IPS-NIHi7 (cell line): ENCODE measurements around the gene GTSE1.
A peak's percentile ranks its signal among the peaks of the same experiment; 100 is the strongest.

Source experiments
- DNase-seq: peaks from one replicate; pipeline ENCODE4 v3.0.0; 2012; ENCODE audit warnings: mixed read lengths; ENCODE audit errors: extremely low spot score

GTSE1 gene

DNA sequence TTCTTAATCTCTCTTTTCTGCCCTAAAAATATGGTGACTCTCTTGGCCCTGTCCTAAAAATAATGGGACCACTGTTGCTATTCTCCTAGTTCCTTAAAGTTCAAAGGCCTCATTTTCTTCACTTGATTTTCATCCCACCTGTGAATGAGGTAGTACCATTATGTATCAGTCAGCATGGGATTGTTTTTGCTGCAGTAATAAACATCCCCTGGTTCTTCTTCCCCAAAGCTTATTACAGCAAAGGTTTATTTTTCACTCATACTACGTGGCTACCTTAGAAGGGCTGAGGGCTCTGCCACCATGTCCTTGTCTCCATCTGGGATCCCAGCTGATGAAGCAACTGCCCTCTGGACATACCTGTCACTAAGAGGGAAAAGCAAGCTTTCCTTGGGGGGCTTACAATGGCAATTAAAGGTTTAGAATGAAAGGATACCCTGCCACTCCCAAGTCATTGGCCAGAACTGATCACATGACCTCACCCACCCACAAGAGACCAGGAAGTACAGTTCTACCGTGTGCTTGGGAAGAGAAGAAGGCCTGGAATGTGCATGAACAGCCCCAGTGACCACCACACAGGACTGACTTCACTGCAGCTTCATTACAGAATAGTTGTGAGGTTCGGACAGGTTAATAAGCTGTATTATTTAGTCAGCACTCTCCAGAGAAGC is 21.1 kb upstream of the GTSE1 start:
- DNase-seq, result no peak

DNA sequence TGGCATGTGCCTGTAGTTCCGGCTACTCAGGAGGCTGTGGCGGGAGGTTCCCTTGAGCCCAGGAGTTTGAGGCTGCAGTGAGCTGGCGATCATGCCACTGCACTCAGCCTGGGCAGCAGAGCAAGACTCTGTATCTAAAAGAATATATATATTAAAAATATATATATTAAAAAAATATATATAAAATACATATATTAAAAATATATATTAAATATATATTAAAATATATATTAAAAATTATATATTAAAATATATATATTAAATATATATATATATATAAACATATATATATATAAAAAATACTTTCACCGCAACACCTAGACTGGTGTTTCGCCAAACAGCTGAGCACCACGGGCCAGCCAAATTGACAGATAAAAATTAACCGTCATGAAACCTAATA is 20.1 kb upstream of the GTSE1 start:
- DNase-seq, result no peak

DNA sequence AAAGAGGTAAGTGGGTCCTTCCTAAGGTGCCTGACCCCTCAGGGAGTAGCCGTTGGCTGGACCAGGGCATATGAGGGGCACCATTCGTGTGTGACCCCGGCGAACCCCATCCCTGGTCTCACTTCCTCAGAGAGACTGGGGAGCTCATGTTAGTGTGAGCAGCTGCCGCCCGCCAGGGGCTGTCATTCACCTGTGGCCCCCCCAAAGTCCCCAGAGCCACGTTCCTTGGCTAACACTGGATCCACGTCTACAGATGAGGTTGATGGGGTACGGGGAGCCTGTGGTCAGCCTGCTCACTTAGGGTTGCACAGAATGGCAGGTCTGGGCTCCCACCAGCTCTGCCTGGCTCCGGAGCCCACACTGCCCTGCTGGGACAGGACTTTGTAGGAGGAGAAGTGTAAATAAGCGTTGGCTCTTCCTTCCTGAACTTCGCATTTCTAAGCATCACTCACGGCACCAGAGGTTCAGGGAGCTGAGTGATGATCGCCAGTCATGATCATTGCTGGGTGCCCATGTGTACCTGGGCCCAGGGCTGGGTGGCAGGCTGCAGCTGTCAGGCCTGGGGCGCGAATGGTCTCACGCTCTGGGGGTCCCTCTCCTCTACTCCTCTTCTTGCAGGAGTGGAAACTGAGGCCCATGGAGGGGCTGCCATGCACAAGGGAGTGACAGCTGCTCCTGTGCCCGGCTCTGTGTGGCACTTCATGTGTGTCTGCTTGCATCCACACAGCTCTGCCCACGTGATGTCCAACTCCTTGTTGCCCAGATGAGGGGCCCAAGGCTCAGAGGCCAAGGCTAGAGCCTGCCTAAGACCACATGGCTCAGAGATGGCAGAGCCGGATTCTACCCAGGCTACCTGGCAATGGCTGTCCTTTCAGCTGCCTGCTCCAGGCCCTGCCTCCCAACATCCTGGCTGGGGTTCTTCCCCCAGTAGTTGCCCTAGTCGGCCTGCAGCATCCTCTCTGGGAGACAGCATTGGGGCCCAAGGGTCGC is 17.7 kb upstream of the GTSE1 start:
- DNase-seq, result no peak

DNA sequence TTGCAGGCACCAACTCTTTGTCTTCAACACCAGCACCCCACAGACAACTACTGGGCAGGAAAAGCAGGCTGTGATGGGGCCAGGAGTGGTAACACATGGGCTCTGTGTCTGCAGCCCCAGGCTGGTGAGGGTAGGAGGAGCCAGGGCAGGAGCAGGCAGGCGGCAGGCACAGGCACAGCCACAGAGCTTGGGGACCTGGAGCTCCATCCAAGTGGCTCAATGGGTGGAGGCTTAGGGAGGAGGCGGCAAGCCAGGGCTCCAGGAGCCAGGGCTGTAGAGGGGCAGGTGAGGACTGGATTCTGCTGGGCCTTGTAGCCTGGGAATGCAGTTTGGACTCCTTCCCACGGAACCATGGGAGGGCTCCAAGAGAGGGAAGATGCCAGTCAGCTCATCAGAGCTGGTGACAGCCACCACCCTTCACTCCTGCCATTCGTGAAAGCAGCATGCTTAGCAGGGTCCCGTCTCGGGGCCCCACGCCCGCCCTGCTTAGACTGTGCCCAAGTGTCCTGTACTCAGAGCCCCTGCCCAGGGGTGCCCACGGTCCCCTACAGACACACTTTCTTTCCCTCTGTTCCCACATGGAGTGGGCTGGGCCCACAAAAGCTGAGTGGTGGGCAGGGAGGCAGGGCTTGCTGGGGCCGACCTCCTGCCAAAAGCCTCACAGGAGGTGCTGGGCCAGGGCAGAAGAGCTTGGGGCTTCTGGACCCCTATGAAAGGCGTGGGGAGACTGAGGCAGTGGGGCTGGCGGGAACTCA is 16.4 kb upstream of the GTSE1 start:
- DNase-seq, result no peak

DNA sequence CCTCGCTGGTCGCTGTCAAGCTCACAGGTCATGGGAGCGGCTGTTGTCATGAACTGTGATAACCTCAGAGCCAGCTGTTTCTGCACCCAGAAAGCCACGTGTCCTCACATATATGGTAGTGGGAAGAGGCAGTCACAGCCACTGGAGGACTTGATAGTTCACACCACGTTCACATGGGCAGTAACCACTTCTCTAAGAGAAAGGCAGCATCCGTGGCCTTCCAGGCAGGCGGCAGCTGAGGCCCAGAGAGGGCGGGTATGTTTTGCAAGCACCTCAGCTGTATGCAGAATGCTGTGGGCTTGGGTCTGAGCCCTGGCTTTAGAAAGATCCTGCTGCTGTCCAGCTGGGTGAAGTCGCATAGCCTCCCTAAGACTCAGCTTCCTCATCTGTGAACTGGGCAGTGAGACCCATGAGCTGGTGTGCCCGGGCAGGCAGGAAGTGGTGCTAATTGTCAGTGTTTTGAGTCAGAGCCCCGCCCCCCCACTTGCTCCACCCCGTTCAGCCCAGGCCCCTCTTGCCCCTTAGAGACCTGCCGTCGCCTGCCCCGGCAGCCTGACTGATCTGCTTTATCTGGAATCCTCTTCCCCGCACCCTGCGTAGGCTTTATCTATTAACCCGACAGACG is 15.6 kb upstream of the GTSE1 start:
- DNase-seq, result peak; percentile 29

DNA sequence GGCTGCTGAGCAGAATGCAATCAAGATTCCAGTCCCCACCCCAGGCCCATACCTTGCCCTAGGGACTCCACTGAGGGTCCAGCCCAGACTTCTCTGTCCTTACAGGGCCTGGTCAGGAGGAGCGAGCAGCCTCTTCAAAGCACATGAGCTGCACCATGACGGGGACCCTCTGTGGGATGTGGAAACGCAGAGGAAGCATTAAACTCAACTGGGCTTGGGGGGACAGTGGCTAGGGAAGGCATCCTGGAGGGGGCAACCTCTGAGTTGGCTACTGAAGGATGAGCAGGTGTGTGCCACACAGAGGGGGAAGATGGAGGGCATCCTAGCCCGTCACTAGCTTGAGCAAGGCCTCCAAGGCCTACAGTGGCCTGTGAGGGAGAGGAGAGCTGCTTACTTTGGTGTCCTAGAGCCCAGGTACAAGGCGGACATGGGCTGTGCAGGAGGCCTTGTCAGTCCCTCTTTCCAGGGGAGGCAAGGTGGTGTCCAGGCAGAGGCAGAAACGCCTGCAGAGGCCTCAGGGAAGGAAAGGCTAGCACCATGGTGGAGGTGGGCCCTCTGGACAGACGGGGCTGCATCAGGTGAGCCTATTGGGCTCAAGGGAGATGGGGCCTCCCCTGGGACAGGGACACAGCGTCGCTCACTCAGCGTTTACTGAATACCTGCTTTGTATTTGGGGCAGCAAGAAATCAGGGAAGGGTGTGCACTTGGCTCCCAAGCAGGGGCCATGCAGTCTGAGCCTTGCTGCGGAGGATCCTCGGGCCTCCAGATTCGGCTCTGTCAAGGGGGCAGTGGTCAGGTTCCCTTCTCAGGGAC is 14.6 kb upstream of the GTSE1 start:
- no peak for DNase-seq

DNA sequence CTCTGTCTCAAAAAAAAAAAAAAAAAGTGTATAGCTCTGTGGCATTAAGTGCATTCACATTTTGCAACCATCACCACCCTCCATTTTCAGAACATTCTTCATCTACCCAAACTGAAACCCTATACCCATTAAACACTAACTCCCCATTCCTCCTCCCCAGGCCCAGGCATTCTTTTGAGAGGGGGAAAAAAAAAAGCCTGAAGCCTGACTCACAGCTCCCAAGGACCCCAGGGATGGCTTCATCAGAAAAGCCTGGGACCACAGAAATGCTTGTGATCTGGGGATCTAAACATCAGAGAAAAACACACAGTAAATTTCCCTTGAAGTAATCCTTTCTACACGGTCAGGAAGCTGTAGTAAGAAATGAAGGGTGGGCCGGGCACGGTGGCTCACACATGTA is 10.7 kb upstream of the GTSE1 start:
- no peak for DNase-seq

DNA sequence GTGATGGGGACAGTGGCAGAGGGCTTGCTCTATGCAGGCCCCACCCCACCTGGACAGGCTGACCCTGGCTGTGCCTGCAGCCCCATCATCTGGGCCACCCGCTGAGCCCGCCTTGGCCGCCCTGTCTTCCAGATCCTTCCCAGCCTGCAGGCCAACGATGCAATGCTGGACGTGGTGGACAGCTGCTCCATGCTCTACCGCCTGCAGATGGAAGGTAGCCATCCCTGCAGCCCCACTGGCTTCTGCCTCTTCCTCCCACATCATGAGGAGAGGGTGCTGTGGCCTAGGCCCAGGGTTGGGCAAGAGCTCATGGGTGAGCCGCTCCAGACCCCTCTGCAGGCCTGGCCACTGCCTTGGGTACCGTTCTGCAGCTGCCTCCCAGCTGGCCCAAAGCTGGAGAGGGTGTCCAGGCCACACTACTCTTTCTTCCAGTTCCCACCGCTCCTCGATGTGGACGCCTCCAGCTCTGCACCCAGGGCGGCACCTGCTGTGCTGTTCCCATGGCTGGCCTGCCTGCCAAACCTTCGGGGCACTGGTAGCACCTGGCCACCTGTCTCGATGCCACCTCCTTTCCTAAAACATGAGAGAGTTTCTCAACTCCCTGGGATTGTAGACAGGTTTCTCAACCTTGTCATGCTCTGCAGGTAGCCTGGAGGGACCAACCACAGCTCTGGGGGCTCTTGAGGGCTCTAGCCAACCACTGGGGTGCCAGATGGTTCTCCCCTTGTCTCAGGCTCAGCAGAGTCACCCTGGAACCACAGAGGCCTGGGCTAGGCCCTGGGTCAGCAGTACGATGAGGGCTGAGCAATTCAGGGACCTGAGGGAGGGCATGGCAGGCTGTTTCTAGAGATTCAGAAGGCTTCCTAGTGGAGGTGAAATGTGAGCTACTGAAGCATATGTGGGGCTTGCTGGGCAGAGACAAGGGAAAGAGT is 9.5 kb upstream of the GTSE1 start:
- no peak for DNase-seq

DNA sequence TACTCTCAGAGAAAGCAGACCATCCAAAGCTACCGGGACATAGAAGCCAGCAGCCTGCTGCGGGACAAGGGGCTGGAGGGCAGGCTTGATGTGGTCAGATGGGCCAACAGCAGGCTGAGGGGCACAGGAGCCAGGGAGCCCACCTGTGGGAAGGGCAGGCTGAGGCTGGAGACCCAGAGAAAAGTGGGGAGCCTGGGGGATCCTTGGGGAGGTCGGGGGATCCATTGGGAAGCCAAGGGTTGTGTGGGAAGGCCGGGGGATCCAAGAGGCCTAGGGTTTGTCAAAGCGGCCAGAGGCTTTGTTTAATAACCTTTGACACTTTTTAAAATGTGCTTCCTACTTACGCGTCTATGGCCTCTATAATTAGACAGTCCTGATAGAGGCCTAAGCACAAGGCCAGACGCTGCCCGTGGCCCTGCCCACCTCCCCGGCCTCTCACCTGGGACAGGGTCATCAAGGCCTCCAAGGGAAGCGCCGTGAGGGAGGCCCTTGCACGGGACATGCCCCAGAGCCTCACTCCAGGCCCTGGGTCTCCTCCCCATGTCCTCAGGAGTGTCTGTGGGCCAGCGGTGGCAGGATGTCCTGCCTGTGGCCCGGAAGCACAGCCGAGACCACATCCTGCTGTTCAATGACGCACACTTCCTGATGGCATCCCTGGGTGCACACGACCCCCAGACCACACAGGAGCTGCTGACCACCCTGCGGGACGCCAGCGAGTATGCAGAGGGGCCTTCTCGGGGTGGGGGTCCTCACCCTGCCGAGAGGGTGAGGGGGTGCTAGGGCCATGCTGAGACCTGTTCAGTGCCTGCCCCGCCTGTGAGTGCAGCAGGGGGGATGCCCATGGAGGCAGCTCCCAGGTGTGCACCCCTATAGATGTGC is 8.6 kb upstream of the GTSE1 start:
- DNase-seq, result no peak

DNA sequence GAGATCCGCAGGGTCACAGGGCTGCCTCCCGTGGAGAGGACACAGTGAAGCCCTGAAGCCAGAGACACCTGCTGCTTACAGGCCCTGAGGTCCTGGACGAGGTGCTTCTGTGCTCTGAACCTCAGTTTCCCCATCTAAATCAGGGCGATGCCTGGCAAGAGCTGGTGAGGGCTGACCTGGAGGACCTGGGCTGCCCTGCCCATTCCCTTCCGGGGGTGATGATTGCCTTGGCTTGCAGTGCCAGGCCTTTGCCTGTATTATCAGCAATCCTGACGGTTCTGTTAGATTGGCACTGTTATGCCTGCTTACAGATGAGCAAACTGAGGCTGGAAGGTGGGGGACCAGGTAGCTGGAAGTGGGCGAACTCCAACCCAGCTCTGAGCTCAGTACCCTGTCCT is 7.8 kb upstream of the GTSE1 start:
- no peak for DNase-seq

DNA sequence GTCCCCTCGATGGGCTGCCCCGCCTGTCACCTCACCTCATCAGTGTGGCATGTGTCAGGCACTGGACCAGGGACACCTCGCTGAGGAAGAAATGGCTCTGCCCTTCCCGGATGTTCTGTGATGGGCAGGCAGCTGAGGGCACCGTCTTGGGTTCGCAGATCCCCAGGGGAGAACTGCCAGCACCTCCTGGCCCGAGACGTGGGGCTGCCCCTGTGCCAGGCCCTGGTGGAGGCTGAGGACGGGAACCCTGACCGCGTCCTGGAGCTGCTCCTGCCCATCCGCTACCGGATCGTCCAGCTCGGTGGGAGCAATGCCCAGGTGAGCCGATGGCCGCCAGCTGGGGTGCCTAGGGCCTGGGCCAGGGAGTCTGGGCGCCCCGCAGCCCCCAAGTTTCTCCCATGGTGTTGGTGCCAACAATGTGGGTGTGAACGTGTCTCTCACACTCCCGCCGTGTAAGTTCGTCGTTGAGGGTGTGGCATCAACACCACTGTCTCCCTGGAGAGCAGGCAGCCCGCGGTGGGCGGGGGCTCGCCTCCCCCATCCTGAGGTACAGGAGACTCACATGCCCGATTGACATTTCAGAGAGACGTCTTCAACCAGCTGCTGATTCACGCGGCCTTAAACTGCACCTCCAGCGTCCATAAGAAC is 7.3 kb upstream of the GTSE1 start:
- no peak for DNase-seq

DNA sequence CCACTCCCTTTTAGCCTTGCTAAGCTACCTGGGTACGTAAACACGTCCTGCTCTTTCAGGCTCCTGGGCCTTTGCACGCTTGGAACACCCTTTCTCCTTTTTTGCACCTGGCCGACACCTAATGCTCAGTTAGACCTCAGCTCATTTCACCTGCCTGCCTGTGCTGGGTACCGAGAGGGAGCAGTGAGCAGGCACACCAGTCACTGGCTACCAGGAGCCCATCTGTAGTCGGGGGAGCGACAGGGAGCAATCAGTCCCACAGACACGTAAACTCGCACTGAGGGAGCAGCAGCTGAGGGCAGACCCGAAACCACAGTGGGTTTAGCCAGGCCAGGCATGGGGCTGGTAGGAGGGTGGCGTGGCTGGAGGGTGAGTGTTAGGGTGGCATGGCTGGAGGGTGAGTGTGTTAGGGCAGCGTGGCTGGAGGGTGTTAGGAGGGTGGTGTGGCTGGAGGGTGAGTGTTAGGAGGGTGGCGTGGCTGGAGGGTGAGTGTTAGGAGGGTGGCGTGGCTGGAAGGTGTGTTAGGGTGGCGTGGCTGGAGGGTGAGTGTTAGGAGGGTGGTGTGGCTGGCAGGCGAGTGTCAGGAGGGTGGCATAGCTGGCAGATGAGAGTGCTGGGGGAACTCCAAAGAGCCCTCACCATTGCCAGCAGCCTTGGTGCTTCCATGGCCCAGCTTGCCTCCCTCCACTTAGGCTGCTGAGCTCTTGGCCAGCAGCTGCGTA is 6.4 kb upstream of the GTSE1 start:
- no peak for DNase-seq

DNA sequence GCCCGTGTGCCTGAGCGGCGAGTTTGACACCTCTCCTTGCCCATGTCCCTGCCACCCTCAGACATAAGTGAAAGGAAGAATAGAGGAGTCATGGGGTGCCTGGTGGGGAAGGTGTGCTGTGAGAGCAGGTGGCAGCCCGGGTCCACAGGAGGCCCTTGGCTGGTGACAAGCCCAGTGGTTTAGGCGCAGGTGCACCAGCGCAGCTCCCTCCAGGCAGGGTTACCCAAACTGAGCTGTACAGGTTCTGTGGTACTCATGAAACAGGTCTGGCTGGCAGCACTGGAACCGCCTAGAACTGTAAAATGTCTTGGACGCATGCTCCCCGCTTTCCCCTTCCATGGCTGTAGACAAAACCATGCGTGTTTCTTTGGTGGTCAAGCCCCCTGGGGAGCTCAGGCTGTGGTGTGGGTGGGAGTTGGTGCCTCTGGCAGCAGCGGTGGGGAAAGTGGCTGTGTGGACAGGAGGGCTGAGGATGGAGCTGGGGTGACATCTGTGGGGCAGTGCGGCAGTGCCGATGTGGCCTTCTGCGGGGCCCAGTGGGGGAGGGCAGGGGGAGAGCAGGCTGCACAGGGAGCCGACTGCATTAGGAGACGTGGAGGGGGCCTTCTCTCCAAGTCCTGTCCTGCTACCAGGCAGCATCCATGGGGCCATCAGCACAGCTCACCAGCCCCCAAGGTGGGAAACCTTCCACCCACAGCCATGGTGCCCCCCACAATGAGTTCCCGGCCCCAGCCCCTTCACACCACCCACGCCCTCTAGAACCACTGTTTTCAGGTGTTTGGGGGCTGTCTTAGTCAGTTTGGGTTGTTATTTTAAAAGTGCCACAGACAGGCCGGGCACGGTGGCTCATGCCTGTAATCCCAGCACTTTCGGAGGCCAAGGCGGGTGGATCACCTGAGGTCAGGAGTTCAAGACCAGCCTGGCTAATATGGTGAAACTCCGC is 5.6 kb upstream of the GTSE1 start:
- no peak for DNase-seq

DNA sequence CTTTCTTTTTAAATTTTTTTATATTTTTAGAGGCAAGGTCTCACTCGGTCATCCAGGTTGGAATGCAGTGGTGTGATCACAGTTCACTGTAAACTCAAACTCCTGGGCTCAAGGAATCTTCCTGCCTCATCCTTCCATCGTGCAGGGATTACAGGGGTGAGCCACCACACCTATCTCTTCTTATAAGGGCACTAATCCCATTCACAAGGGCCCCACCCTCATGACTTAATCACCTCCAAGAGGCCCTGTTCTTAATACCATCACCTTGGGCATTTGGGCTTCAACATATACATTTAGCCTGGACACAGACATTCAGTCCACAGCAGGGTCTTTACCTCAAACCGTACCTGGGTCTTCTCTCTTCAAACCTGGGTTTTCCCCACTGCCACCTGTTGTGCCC is 4.5 kb upstream of the GTSE1 start:
- no peak for DNase-seq

DNA sequence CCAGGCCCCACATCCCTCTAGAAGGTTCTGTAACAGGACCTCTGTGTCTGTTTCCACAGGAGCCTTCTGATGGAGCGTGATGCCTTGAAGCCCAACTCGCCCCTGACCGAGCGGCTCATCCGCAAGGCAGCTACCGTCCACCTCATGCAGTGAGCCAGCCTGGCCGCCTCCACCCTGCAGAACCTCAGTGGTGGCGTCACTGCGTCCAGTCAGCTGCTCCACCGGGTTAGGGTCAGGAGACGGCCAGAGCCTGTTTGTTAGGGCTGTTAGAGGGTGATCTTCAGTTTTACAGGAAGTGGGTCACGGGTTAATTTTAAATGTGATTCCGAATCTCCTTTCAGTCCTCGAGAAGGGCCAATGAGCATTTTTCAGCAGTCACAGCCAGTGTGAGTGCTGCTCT is 3.9 kb upstream of the GTSE1 start:
- no peak for DNase-seq

DNA sequence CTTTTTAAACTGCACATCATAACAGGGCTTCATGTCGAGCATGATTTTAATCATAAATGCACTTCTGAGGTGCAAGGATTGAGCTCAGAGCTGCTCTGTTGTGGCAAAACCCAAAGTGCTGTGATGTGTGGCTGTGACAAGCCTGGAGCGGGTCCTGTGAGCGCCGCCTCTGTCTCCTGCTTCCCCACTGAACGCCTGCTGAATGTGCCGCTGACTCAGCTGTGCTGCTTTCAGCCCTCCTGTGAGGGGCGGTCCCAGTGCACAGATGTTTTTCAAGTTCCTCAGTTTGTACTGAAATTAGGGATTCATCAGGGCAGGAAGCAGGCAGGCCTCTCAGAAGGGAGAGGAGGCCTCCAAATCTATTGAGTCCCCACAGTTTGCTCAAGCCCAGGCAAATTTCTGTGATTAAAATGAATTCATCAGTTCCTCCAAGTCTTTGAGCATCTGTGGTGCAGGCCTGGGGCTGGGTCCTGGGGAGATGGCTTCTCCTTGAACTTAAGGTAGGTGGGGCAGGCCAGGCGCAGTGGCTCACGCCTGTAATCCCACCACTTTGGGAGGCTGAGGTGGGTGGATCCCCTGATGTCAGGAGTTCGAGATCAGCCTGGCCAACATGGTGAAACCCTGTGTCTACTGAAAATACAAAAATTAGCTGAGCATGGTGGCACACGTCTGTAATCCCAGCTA is 3.0 kb upstream of the GTSE1 start:
- DNase-seq, result no peak
